Peyer's patch (tissue), 4 donors: Measurements from ENCODE around the gene PPP1R16B.

Experiments
- CTCF ChIP-seq, 6 experiments: fragments of 450-650 bp in 4 of 6; fragments of 200-600 bp in 2 of 6; sonication (generic) in 1 of 6; IDR thresholded peaks; one replicate each; pipeline ENCODE4 v1.5.1; 2017 to 2019; ENCODE audit warnings: antibody characterized with exemption in 6 of 6, mild to moderate bottlenecking in 3 of 6, moderate library complexity in 1 of 6
- POLR2A ChIP-seq, 2 donors: fragments of 450-650 bp; IDR thresholded peaks; one replicate each; pipeline ENCODE4 v1.5.1; 2017; ENCODE audit warnings: antibody characterized with exemption in 2 of 2, mild to moderate bottlenecking in 2 of 2, moderate library complexity in 2 of 2

GRCh38 chr20:38965264-38965663, 159.8 kb downstream of the PPP1R16B start:
- TF ChIP-seq CTCF (IDR thresholded peaks at IDR 0.05) (no peak), POLR2A (IDR thresholded peaks at IDR 0.05) (no peak)
